ENCODE results near the gene HS6ST3.

DNA sequence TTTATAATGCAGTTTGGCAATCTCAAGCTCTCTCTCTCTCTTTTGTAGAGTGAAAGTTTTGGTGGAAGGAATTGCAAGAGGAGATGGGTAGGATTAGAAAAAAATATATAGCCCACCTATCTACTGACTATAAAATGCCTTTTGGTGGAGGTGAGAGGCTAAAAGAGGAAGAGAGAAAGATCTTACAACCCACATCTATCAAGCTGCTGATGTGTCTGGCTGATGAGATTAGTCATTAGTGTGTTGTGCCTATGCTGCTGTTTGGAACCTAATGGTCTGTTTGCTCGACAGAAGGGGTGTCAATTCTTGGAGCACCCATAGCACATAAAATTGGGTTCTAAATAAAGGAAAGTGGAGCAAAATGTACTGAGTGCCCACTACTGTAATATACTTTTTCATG lies 411.0 kb downstream of the HS6ST3 start:
- TF ChIP-seq, protein P1, sequence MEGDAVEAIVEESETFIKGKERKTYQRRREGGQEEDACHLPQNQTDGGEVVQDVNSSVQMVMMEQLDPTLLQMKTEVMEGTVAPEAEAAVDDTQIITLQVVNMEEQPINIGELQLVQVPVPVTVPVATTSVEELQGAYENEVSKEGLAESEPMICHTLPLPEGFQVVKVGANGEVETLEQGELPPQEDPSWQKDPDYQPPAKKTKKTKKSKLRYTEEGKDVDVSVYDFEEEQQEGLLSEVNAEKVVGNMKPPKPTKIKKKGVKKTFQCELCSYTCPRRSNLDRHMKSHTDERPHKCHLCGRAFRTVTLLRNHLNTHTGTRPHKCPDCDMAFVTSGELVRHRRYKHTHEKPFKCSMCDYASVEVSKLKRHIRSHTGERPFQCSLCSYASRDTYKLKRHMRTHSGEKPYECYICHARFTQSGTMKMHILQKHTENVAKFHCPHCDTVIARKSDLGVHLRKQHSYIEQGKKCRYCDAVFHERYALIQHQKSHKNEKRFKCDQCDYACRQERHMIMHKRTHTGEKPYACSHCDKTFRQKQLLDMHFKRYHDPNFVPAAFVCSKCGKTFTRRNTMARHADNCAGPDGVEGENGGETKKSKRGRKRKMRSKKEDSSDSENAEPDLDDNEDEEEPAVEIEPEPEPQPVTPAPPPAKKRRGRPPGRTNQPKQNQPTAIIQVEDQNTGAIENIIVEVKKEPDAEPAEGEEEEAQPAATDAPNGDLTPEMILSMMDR (conservative IDR thresholded peaks at IDR 0.05 in 1 of 2, IDR thresholded peaks at IDR 0.05 in 1 of 2; ENCODE audit: extremely low read depth in 1 of 2, insufficient read depth in 1 of 2, low read depth in 1 of 2, low read length in 2 of 2) = no peak
- TF ChIP-seq EZH2 (IDR thresholded peaks at IDR 0.05; ENCODE audit: borderline replicate concordance, low read length) = no peak
